NCI-H2171 treated with DMSO at 0.1 percent for 48 hours (cell line): Measurements from ENCODE around the gene PRKG1.
"Not testable (repeated sequence)": the region's sequence is repeated elsewhere in the genome, so short reads cannot be mapped to it uniquely, and the experiment has no call there.

Experiments used
- DNase-seq: peaks from one replicate; lab custom pipeline; 2025; lab: John Stamatoyannopoulos, UW

The PRKG1 gene

DNA sequence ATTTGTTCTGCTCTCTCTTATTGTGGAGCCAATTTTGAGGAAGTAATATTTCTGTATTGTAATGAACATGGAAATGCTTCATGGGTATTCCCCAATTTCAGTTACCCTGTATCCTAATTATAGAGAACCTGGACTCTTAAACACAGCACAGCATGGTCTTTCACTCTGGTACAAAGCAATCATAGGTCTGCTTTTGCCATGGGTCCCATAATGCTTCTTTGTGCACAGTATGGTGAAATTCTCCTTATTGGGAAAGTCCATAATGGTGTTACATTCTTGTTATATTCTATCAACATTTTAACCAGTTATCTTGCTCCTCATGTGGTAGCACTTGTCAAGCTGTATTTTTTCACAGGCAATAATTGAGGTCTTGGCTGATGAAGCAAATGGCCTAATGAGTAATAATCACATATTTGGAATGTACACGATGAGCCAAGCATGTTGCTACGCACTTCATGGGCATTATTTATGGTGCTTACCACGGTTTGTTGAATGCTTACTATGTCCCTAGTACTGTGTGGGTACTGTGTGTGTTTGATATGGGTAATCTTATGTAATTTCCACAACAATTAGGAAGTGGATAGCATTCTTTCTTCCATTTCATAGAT is 42.9 kb downstream of the PRKG1 start:
- no peak for DNase-seq

DNA sequence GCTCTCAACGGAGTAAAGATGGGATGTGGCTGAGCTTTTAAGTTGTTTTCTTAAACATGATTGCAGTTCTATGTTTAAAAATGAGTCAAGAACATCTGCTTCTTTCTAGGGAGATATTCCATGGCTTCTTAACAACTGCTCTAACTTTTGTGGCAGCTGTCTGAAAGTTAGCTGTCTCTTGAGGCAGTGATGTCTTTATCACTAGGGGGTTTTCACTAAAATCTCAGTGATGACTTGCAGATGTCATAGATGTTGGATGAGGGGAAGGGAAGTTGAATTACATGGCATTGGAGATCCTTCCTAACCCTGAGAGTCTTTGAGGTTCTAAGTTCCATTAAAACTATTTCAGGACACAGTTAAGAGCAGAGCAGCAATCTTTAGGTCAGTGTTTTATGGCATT is 43.5 kb downstream of the PRKG1 start:
- no peak for DNase-seq

DNA sequence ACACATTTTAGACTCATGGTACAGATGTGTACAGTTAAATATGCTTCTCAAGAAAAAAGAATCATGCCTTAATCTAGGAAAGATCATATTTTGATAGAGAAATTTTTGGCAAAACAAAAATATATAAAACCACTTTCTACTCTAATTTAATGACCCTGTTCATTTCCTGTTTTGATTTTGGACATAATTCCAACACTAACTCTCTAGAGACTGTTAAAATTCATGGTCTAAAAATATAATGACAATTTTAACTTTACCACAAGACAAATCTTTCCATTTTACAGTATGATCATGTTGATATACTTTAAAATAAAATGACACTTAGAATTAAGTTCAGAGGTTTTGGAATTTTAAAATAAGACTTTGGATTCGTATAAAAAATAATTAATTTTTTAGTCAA is 45.2 kb downstream of the PRKG1 start:
- DNase-seq, result no peak

DNA sequence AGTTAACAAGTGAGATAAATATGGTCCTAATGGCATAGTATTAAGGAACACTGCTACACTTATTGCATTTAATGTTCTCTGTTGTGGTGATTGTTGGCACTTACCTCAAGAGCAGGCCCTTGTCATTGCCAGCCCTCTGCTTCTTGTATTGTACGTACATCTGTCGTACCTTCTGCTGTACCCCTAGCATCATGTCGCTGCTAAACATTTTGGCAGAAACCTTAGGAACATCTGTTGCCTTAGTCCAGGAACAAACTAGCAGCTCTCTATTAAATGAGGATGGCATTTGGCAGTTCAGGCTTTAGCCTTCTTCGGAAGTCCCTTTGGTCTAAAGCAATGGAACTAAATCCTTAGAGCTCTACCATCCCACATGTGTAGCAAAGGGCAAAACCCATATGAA is 47.6 kb downstream of the PRKG1 start:
- DNase-seq, result peak; percentile 56

DNA sequence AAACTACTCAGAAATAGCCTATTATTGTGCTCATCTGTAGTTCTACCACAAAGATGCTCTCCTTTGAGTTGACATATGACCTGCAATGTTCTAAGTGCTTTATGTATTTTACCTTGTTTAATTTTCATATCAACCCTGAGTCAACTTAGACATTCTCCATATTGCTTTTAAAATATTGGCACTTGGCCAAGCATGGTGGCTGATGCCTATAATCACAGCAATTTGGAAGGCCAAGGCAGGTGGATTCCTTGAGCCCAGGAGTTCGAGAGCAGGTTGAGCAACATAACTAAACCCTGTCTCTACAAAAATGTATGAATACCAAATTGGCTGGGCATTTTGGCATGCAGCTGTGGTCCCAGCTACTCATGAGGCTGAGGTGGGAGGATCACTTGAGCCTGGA is 50.6 kb downstream of the PRKG1 start:
- DNase-seq, result no peak

DNA sequence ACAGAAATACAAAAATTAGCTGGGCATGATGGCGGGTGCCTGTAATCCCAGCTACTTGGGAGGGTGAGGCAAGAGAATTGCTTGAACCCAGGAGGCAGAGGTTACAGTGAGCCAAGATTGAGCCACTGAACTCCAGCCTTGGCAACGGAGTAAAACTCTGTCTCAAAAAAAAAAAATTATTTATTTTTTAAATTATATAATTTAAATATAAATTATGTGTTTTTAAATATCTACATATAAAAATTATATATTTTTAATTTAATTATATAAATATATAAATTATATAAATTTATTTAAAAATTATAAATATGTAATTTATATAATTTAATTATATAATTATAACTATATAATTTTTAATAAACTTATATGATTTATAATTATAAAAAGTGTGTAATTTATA is 51.2 kb downstream of the PRKG1 start:
- no peak for DNase-seq

DNA sequence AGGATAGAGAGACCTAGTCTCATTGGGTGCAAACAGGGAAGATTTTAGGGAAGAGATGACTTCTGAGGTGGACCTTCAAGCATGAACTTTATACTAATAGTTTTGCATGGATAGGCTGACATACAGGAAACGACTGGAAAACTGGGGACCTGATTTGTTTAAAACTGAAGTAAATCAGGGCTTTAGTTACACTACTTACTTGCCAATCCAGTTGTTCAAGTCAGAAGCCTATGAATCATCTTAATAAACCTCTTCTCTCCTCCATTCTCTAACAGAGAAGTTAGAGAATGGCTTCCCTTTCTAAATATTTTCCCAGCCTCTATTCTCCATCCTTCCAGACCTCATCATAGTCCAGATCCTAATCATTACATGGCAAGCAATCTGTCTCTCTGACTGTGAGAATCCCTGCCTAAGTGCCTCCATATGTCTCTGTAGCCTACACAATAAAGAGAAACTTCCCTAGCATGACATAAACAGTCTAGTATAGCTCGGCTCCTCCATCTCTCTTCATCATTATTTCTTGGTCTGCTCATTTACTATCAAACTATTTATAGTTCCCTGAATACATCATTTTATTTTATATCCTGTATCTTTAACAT is 55.8 kb downstream of the PRKG1 start:
- DNase-seq, result no peak

DNA sequence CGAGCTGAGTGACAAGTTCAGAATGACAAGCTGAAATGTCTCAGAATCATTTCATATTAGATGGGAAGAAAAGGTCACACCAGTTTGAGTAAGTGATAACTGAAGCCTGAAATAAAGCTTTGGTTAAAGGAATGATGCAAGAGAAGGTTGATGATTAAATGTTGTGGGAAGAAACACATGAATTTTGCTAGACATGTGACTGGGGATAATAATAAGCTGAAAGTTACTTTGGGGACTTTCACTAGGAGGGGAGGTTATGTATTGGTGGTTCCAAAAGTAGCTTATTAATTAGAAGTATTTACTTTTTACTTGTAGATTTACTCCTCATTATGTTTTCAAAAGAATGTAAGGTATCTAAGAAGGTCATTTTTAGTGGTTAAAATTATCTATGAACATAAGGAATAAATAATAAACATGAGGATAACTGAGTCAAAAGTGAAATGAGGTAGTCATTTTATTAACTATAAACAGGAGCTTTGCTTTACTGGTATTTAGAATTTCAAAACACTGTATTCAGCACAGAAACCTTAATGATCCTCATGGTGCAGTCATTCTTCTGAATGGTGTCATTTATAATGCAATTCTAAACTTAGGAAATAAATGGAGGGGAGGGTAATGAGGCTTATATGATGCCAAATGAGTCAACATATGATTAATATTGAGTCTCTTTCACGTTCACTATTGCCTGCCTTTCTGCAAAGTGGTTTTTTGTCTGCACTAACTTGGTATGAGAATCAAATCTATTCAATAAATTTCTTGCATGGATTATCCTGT is 63.7 kb downstream of the PRKG1 start:
- no peak for DNase-seq

DNA sequence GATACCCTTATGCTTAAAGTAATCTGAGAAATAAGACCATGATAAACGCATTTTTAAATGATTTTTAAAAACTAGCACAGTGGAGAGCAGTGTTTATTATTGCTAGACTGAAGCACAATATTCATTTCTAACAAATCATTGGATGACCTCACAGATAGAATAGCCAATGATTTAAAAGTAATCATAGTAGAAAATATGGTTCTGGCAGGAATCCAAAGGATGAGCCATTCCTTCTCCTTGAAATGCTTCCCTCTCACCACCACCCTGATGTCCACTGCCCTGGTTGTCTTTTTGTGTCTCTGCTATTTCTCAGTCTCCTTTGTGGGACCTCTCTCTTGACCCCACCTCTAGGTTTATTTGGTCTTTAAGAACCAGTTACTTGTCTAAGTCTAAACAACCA is 64.9 kb downstream of the PRKG1 start:
- DNase-seq, result no peak

DNA sequence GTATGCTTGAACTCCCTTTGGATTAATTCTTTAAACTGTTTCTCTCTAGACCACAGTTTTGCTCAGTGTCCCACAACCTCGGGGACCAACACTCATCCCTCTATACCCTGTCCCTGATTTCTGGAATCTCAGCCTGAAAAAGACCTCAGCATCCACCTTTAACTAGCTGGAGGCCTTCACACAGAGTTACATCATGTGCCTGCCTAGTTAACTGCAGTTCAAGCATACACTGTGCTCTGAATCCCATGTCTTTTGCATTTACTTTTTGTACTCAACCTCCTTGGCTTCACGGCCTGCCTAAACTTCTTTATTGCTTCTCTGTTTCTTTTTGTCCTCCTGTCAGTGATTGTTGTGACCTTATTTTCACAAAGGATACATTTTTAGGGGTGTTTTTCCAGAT is 66.7 kb downstream of the PRKG1 start:
- no peak for DNase-seq

DNA sequence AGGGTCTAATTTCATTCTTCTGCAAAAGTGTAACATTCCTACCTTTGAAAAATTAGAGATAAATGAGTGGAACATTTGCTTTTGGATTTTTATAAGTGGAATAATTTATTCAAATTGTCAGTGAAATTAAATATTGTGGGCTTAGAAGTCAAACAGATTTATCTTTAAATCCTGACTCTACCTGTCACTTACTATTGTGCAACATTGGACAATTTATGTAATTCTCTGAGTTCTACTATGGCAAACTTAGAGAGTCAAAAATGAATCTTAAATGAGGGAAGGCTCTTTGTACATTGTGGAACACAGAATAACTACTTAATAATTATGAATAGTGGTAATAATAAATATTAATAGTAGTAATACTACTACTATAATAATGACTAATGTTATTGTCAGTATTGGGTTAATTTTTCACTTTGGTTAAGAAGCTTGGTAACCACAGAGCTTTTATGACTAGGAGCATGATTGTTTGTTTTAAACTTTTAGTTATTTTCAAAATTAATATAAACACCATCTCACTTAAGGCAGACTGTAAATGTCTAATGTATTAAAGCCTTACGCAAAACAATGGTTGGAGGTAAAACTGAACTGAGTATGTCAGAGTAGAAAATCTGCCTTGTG is 70.0 kb downstream of the PRKG1 start:
- DNase-seq, result no peak

DNA sequence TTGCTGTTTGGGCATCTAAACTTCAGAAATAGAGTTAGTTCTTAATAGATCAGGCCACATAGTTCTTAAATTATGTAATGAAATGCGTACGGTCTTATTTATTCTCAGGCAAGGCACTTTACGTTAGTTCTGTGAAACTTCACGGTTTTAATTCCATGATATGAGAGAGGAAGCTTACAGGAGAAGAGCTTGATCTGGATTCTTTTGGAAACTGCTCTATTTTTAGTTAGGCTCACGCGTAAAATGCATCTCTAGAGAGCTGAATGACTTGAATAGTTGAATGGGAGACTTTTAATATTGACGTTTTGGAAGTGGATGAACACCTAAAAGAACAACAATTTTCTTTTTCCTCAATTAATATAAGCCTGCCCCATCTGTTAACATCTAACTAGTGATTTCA is 71.1 kb downstream of the PRKG1 start:
- DNase-seq, result no peak

DNA sequence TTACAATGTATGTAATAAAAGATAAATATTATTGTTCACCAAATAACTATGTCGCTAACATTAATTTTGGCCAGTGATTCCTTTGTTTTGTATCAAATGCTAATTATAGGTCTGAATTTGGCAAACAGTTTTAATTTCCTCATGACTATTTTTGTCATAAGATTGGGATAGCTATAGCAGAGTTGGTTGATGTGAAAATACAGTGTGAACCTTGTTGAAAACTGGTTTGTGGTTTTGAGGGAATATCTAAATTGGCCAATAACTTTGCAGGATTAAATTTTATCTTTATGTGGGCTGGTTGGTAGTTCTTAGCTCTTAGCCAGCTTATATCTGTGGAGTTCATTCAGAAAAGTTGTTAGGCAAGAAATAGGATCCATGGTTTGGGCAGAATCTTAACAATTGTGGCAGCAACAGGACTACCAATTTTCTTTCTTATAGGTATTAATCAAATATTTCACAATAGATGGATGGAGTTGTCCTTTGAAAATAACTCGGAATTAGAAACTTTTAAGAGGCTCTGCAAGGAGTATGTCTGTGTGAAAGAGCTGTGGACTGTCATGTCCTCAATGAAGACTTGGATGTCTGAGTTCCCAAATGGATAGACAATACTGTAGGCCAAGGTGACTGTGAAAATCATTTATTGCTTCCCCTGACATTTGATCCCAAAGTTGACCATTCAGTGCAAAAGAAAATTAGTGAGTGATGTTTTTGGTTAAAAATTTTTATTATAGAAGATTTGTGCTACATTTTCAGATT is 73.5 kb downstream of the PRKG1 start:
- DNase-seq, result no peak

DNA sequence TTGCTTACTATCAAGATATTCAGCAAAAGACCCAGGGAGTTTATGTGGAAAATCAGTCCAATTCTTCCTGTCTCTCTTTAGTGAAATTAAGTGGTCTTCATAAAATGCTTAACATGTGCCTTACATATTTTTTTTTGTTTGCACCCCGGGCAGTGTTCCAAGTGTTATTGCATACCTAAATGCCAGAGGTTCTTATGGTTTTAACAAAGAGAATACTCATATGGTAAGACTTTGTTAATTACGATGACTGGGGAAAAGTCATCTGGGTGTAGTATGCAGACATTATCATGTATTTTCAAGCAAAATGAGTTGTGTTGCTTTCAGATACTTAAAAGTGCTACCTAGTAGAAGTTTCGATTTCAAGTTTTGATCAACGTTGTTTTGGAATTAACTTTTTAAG is 82.6 kb downstream of the PRKG1 start:
- DNase-seq, result no peak

DNA sequence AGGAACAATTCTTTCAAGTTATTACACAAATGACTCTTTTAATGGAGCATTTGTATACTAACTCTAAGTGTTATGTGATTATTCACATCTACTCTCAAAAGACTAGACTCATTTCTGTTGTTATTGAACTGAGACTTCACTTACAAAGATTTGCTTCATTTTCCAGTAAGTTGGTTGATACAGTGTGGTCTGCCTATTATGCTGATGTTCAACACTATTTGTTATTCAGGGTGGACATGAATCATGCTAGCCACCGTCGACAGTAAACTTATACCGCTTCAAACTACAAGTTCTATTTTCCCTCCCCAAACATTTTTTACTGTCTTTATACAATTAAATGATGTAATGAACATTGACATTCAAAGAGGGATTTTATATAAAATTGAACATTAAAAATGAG is 84.5 kb downstream of the PRKG1 start:
- no peak for DNase-seq

DNA sequence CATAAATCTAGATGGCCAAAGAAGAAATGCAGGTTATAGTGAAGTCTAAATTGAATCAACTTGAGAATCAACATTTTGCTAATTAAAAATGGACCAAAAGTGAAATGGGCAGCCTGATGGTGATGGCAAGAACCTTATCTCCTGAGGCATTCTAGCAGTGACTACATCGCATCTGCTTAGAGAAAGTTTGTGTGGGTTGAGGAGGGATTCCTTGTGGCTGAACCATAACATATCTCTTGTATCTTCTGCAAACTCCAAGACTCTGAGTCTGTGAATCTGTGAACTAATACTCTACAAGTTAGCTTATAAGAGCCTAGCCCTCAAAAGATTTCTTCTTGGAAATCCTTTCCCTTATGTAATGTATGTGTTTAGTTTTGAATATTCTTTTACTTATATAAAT is 85.6 kb downstream of the PRKG1 start:
- DNase-seq, result no peak

DNA sequence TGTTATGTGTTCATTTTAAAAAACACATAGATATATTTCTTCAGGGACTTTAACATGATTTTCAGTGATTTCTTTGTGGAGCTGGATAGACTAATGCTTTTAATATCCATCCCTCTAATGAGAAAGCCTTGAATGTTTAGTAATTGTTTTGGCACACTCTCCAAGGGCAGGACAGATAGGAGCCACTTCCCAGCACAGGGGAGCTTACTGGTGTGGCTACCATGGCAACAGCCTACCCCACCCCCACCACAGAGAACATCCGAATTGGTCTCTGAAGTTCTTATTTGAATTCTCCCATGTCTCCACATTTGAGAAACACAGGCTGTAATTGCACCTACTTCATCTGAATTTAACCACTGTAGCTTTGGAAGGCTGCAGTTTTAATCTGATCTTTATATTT is 87.7 kb downstream of the PRKG1 start:
- no peak for DNase-seq

DNA sequence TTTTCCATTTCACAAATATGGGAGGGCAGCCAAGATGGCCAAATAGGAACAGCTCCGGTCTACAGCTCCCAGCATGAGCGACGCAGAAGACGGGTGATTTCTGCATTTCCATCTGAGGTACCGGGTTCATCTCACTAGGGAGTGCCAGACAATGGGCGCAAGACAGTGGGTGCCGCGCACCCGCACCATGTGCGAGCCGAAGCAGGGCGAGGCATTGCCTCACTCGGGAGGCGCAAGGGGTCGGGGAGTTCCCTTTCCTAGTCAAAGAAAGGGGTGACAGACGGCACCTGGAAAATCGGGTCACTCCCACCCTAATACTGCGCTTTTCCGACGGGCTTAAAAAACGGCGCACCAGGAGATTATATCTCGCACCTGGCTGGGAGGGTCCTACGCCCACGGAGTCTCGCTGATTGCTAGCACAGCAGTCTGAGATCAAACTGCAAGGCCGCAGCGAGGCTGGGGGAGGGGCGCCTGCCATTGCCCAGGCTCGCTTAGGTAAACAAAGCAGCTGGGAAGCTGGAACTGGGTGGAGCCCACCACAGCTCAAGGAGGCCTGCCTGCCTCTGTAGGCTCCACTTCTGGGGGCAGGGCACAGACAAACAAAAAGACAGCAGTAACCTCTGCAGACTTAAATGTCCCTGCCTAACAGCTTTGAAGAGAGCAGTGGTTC is 89.2 kb downstream of the PRKG1 start:
- not testable (repeated sequence) for DNase-seq

DNA sequence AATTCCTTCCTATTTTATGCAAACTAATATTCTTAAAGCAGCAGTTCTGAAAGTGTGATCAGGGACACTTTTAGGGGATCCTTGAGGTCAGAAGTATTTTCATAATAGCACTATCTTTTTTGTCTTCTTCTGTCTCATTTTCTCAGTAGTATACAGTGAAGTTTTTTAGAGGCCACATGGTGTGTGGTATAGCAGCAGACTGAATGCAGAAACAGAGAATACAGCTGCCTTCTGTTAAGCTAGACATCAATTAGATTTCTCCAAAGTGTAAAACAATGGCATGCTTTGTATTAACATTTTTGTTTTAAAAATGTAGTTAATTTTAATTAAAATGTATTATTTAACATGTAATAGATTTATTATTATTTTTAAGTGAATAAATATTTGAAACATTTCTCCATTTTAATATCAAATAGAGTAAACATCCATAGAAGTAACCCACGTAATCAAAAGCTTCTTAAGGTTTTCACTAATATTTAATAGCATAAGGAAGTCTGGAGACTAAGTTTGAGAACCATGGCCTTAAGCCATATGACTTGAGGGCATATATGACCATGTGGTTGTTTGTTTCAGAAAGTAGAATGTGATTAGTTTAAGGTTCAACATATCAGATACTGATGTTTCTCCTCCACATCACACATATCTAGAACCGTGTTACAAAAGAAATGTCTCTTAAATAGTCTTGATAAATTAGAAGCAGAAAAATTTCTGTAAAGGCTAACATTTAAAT is 94.0 kb downstream of the PRKG1 start:
- no peak for DNase-seq

DNA sequence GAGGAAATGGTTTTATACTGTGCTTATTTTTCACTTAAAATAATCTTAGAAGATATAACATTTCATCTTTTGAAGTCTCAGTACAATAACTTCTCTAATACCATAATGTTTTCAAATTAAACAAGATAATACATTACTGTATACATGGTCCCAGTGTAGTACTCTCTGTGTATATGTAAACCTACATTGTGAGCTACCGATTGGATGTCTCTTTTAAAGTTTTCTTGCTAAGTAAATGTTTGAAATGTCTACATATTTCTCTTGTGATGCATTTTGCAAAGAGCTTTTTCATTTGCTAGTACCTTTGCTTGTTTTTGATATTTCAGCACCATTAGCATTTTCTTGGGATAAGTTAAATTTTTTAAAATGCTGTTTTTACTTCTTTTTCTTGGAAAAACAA is 94.8 kb downstream of the PRKG1 start:
- no peak for DNase-seq
